ENCODE results near the gene RAB21.
A peak's percentile ranks its signal among the peaks of the same experiment; 100 is the strongest.
"Not testable (repeated sequence)": the region's sequence is repeated elsewhere in the genome, so short reads cannot be mapped to it uniquely, and the experiment has no call there.

Gene RAB21

GRCh38 chr12:71755146-71755892 is 656 bp downstream of the RAB21 start:
- no peak for FAIRE-seq

GRCh38 chr12:71756054-71756690 is 1.5 kb downstream of the RAB21 start:
- FAIRE-seq = no peak

GRCh38 chr12:71759941-71760340 is 5.3 kb downstream of the RAB21 start:
- FAIRE-seq = no peak

GRCh38 chr12:71760471-71760870 is 5.8 kb downstream of the RAB21 start:
- no peak for FAIRE-seq

GRCh38 chr12:71761354-71761753 is 6.7 kb downstream of the RAB21 start:
- not testable (repeated sequence) for FAIRE-seq

- FAIRE-seq = no peak
These were observed 9.2 kb downstream of the RAB21 start for GRCh38 chr12:71763677-71764379.

GRCh38 chr12:71764587-71765321 is 10.1 kb downstream of the RAB21 start:
- FAIRE-seq = no peak

GRCh38 chr12:71766202-71766601 is 11.5 kb downstream of the RAB21 start:
- FAIRE-seq = no peak

GRCh38 chr12:71767183-71767582 is 12.5 kb downstream of the RAB21 start:
- no peak for FAIRE-seq

GRCh38 chr12:71768900-71769299 is 14.2 kb downstream of the RAB21 start:
- FAIRE-seq = no peak

GRCh38 chr12:71771069-71771468 is 16.4 kb downstream of the RAB21 start:
- FAIRE-seq = peak; percentile 86

GRCh38 chr12:71772735-71773134 is 18.1 kb downstream of the RAB21 start:
- no peak for FAIRE-seq

- FAIRE-seq = no peak
These were observed 25.7 kb downstream of the RAB21 start for GRCh38 chr12:71780237-71780822.

GRCh38 chr12:71782017-71782416 is 27.4 kb downstream of the RAB21 start:
- FAIRE-seq = peak; percentile 65

GRCh38 chr12:71786829-71787228 is 32.2 kb downstream of the RAB21 start:
- no peak for FAIRE-seq

GRCh38 chr12:71787580-71787979 is 32.9 kb downstream of the RAB21 start:
- FAIRE-seq = no peak

GRCh38 chr12:71790331-71790730 is 35.7 kb downstream of the RAB21 start:
- FAIRE-seq = no peak

GRCh38 chr12:71791473-71792150 is 36.9 kb downstream of the RAB21 start:
- FAIRE-seq = no peak

GRCh38 chr12:71792599-71792998 is 37.9 kb downstream of the RAB21 start:
- no peak for FAIRE-seq

- no peak for FAIRE-seq
These were observed 41.2 kb downstream of the RAB21 start for GRCh38 chr12:71795901-71796300.

GRCh38 chr12:71797531-71797930 is 42.9 kb downstream of the RAB21 start:
- FAIRE-seq = no peak

- no peak for FAIRE-seq
These were observed 44.4 kb downstream of the RAB21 start for GRCh38 chr12:71799106-71799505.

Data from endometrium (tissue), 2 donors.